Hepatocyte (in vitro differentiated cells): ENCODE results near the gene PRPF39. TPM values are rescaled to one million over a fixed set of nuclear protein-coding genes. Genes with fewer than 3 reads are reported as not detected.

ENCODE experiments used
- DNase-seq: peaks from one replicate; pipeline ENCODE4 v3.0.0-alpha.2; 2016; ENCODE audit warnings: low spot score
- H2AFZ ChIP-seq: fragments of 200-600 bp; sonication (generic); 2 replicates; pipeline ENCODE4 v1.6.0; 2016; ENCODE audit warnings: antibody characterized with exemption, mild to moderate bottlenecking
- H3K27ac ChIP-seq: fragments of 200-600 bp; sonication (generic); 2 replicates; pipeline ENCODE4 v1.5.1; 2016; ENCODE audit warnings: mild to moderate bottlenecking
- H3K27me3 ChIP-seq: fragments of 200-600 bp; sonication (generic); 2 replicates; pipeline ENCODE4 v1.6.1; 2016
- H3K36me3 ChIP-seq: fragments of 200-600 bp; sonication (generic); replicated peaks from 2 replicates; pipeline ENCODE4 v1.5.1; 2016; ENCODE audit warnings: low read depth; ENCODE audit not compliant: insufficient read depth
- H3K4me1 ChIP-seq: fragments of 200-600 bp; sonication (generic); 2 replicates; pipeline ENCODE4 v1.5.1; 2016; ENCODE audit warnings: mild to moderate bottlenecking, moderate library complexity; ENCODE audit not compliant: insufficient read depth
- H3K4me2 ChIP-seq: fragments of 200-600 bp; sonication (generic); 2 replicates; pipeline ENCODE4 v1.6.0; 2016
- H3K4me3 ChIP-seq: fragments of 200-600 bp; sonication (generic); 2 replicates; pipeline ENCODE4 v1.5.1; 2016; ENCODE audit warnings: mild to moderate bottlenecking
- H3K79me2 ChIP-seq: fragments of 200-600 bp; sonication (generic); 2 replicates; pipeline ENCODE4 v1.6.0; 2017; ENCODE audit warnings: mild to moderate bottlenecking
- H3K9me2 ChIP-seq: fragments of 200-600 bp; sonication (generic); replicated peaks from 2 replicates; pipeline ENCODE4 v1.6.0; 2017; ENCODE audit warnings: mild to moderate bottlenecking; ENCODE audit not compliant: insufficient read depth
- H3K9me3 ChIP-seq: fragments of 200-600 bp; sonication (generic); 2 replicates; pipeline ENCODE4 v1.5.1; 2016; ENCODE audit warnings: low read depth, mild to moderate bottlenecking
- H4K20me1 ChIP-seq: fragments of 200-600 bp; sonication (generic); 2 replicates; pipeline ENCODE4 v1.6.0; 2016; ENCODE audit warnings: mild to moderate bottlenecking; ENCODE audit not compliant: insufficient read depth, poor library complexity, severe bottlenecking
- CTCF ChIP-seq: fragments of 200-600 bp; sonication (generic); IDR thresholded peaks from 2 replicates; pipeline ENCODE4 v1.5.1; 2016; ENCODE audit warnings: antibody characterized with exemption, mild to moderate bottlenecking; ENCODE audit not compliant: poor library complexity
- EZH2 ChIP-seq: fragments of 200-600 bp; sonication (generic); IDR thresholded peaks from 2 replicates; pipeline ENCODE4 v1.6.1; 2016; ENCODE audit warnings: antibody characterized with exemption, mild to moderate bottlenecking, borderline replicate concordance
- EZH2phosphoT487 ChIP-seq: fragments of 200-600 bp; sonication (generic); IDR thresholded peaks from one replicate; pipeline ENCODE4 v1.6.1; 2018; ENCODE audit warnings: antibody characterized with exemption, mild to moderate bottlenecking, low read depth, moderate library complexity; ENCODE audit not compliant: unreplicated experiment, severe bottlenecking
- whole genome bisulfite sequencing: methylation state at CpG from one replicate; pipeline ENCODE4 v1.1.6; 2016; ENCODE audit warnings: low lambda C conversion rate; ENCODE audit errors: missing lambda C conversion rate; 5-methylcytosine and 5-hydroxymethylcytosine counted together
- polyA plus RNA-seq: library from polyadenylated mRNA; unstranded; fragments of >200 nt; fragmentation: Nextera tagmentation; extraction: Ambion mirVana; gene quantifications from 2 replicates; pipeline ENCODE4 v1.2.1, GENCODE V29; 2016
- total RNA-seq: library from RNA; depleted of rRNA; stranded (reverse); fragments of >200 nt; gene quantifications from 2 replicates; pipeline ENCODE4 v1.2.3, GENCODE V29; 2014

The PRPF39 gene
- total and polyA plus RNA-seq, 2 experiments from 2014 or later: 18.2 to 38.9 TPM

DNA sequence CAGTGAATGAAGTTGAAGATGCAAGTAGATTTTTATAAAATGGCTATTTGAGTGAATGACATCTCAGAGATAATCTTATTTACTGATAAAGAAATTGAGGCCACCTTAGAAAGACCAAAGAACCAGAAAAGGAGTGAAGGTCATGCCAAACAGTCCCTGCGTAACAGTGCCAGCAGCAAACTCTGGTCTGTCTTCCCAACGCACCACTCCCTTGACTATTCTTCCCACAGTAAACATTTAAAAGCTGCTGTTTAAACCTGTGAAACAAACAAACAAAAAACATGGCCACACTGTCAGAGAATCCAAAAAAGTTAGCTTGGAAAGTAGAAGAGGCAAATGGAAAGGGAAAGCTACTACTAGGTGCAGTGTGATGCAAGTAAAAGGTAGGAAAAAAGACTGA, 1.5 kb upstream of the PRPF39 start:
- Histone ChIP-seq H3K9me3 (no peaks in the 10 kb centered on the region), H3K27me3 (no peaks in the 10 kb centered on the region), H3K9me2 (no peaks in the 10 kb centered on the region), H3K4me1 (peaks cover 13% of the 10 kb centered on the region), H3K27ac (no peak overlapping the region), H3K79me2 (peaks cover 34% of the 10 kb centered on the region), H3K36me3 (no peaks in the 10 kb centered on the region), H2AFZ (no peak overlapping the region), H3K4me2 (peak overlapping the region; percentile 36), H4K20me1 (peaks cover 30% of the 10 kb centered on the region), H3K4me3 (no peak overlapping the region)
- TF ChIP-seq EZH2: no peak
- no peak for TF ChIP-seq CTCF
- no peak for TF ChIP-seq EZH2phosphoT487
- 73% methylated on average over 2 of the region's 2 CpGs for WGBS
- no peak for DNase-seq

- H3K79me2 ChIP-seq: peaks cover 45% of the 10 kb centered on the region
- peak overlapping the region; percentile 24 for H3K4me3 ChIP-seq
- H3K36me3 ChIP-seq: no peaks in the 10 kb centered on the region
- peak overlapping the region; percentile 75 for H3K4me2 ChIP-seq
- peaks cover 13% of the 10 kb centered on the region for H3K4me1 ChIP-seq
- no peak for DNase-seq
- 3% methylated on average over 9 of the region's 10 CpGs for WGBS
- peak overlapping the region; percentile 49 for H3K27ac ChIP-seq
- H3K27me3 ChIP-seq: no peaks in the 10 kb centered on the region
- no peaks in the 10 kb centered on the region for H3K9me2 ChIP-seq
- H3K9me3 ChIP-seq: no peaks in the 10 kb centered on the region
- H4K20me1 ChIP-seq: peaks cover 42% of the 10 kb centered on the region
- peak overlapping the region; percentile 95 for H2AFZ ChIP-seq
- no peak for TF ChIP-seq EZH2
- TF ChIP-seq EZH2phosphoT487: no peak
- no peak for TF ChIP-seq CTCF
Measured at GRCh38 chr14:45083617-45083975, 320 bp upstream of the PRPF39 start.

GRCh38 chr14:45084946-45085346, 1.0 kb downstream of the PRPF39 start:
- Histone ChIP-seq H3K9me2 (no peaks in the 10 kb centered on the region), H3K36me3 (no peaks in the 10 kb centered on the region), H3K27me3 (no peaks in the 10 kb centered on the region), H4K20me1 (peaks cover 55% of the 10 kb centered on the region), H3K79me2 (peaks cover 59% of the 10 kb centered on the region), H3K4me2 (peak overlapping the region; percentile 76), H3K4me1 (peaks cover 13% of the 10 kb centered on the region), H3K9me3 (no peaks in the 10 kb centered on the region), H3K27ac (peak overlapping the region; percentile 93), H3K4me3 (peak overlapping the region; percentile 88), H2AFZ (no peak overlapping the region)
- WGBS: 6% methylated on average over 4 of the region's 4 CpGs
- TF ChIP-seq EZH2phosphoT487: no peak
- no peak for TF ChIP-seq EZH2
- no peak for TF ChIP-seq CTCF
- DNase-seq: peak; percentile 38

- 74% methylated on average over 1 of the region's 1 CpG for WGBS
Measured at GRCh38 chr14:45089813-45090212, 5.9 kb downstream of the PRPF39 start.

More at GRCh38 chr14:45089813-45090212, 5.9 kb downstream of the PRPF39 start:
- Histone ChIP-seq H3K36me3 (no peaks in the 10 kb centered on the region), H3K9me2 (no peaks in the 10 kb centered on the region), H3K27me3 (no peaks in the 10 kb centered on the region), H3K79me2 (peaks cover 100% of the 10 kb centered on the region), H3K4me1 (peaks cover 13% of the 10 kb centered on the region), H2AFZ (no peak overlapping the region), H3K4me2 (no peak overlapping the region), H4K20me1 (peaks cover 83% of the 10 kb centered on the region), H3K9me3 (no peaks in the 10 kb centered on the region), H3K27ac (no peak overlapping the region), H3K4me3 (no peak overlapping the region)
- no peak for TF ChIP-seq EZH2phosphoT487
- DNase-seq: no peak
